T-helper 1 cell treated with Interleukin-12 subunit alpha and Interleukin-12 subunit beta and Interleukin-4 antibody, amounts not matched to agents 30 ng/mL and 1 ng/mL, for 36 hours (primary cell): Measurements from ENCODE around the gene KLF7. TPM values are rescaled to one million over a fixed set of nuclear protein-coding genes. Genes with fewer than 3 reads are reported as not detected.

ENCODE experiments used
- intact Hi-C: fragments of 100-400 bp; cut with micrococcal nuclease; formaldehyde crosslinking; loops from one replicate; pipeline ENCODE4 v1.15.1; 2024
- total RNA-seq: library from RNA; stranded (reverse); gene quantifications from 2 replicates; pipeline ENCODE4 v1.2.3, GENCODE V29; 2022

KLF7 gene
- total RNA-seq, 1 donor from 2014 or later = 25.1 TPM

DNA sequence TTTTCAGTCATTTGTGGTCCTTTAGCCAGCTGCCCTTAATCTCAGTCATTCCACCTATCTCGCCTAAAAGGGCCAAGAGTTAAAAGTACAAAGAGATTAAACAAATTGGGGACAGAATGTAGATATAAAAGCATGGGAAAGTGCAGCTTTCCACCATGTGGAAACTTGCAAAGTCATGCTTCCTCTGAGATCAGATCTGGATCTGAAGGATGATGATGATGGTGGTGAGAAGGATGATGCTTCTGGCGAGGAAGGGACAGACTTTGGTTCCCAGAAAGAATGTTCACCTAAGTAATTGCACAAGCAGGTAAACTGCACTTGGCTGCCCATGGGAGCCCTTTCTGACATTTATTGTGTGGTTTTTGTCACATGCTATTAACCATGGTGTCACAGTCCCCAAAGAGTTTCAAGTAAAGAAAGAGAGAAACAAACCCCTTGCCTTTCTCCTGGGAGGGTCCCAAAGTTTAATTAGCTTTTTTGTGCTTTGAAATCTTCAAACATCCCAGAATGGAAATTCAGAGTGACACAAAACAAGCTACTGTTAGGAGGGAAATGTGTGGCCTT, 34.7 kb downstream of the KLF7 start:
- intact Hi-C loops = loop anchor here (5.0 kb wide), 1 partner anchor 36 kb away; the partner anchor contains the start of gene KLF7

DNA sequence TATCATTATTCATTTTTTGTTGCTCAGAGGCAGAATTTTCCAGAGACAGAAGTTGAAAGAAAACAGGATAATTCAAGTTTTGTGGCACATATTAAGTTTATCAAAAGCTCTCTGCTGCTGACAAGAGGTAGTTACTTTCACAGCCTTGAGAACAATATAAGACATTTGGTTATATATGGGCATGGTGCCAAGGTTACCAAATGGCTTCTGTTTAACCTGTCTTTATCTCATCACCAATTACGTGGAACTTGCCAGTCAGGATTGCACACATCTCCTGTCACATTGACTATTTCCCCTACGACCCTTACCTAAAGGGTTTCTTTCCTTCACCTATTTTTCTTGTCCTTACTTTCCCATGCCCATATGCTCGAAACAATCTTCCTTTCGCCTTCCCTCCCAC, 35.9 kb downstream of the KLF7 start:
- intact Hi-C loops = loop anchor here (5.0 kb wide), 1 partner anchor 37 kb away; the partner anchor contains the start of gene KLF7

DNA sequence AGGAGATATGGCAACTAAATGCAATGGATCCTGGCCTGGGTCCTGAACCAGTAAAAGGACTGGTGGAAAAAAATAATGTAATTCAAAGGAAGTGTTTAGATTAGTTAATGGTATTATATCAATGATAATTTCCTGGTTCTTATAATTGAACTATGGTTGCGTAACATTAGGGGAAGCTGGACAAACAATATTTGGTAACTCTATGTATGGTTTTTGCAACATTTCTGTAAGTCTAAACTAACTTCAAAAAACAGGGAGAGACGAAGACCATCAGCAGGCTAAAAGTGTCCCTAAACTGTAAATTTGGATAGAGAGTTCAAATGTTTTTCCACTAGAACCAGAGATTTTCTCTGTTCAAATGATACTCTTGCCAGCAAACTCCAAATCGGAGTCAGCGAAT, 36.9 kb downstream of the KLF7 start:
- intact Hi-C loops = no loop called here

GRCh38 chr2:207126724-207127308, 38.9 kb downstream of the KLF7 start:
- intact Hi-C loops = no loop called here

DNA sequence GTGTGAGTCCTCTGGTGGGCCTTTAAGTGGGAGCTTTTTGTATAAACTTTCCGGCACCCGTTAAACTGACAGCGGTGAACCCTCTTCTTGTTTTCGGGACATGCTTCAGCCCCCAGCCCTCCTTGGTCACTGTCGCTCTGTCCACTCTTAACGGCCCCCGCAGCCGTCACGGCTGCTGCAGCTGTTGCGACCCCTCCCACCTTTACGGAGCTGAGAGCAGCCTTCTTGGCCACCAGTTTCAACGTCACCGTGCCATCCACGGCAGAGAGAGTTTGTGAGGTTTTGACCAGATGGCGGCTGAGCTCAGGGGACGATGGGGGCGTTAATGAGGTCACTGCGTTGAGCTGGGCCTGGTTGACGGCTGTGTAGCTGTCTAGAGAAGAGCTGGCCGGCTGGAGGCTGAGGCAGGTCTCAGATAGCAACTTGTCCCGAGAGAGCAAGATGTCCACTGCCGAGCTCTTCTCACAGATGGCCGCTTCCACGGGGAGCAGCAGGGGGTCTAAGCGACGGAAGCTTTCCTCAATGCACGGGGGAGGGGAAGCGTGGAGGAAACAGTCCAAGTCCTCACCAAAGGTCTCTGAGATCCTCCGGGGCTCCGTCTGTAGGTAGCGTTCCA, 41.9 kb downstream of the KLF7 start:
- intact Hi-C loops = no loop called here

- intact Hi-C loops = no loop called here
Observed at GRCh38 chr2:207123335-207123744, 42.4 kb downstream of the KLF7 start.

GRCh38 chr2:207122651-207123334, 43.0 kb downstream of the KLF7 start:
- intact Hi-C loops = no loop called here

DNA sequence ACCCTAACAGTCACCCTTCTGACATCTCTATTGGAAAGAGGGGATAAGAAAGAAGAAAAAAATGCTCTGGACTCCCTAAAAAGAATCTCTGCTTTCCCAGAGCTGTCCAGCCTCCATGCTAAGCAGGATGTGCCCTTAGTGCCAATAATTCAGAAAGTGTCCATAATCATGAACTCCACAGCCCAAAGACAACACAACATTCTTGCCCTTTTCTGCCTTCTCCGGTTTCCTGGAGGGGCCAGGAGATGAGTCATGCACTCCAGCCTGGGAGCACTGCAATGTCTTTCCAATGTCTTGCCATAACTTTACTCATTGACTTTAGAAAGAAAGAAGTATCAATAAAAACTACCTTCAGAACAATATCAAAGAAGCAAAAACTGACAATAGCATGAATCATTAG, 44.0 kb downstream of the KLF7 start:
- intact Hi-C loops = no loop called here

GRCh38 chr2:207119048-207119447, 46.7 kb downstream of the KLF7 start:
- intact Hi-C loops = no loop called here

DNA sequence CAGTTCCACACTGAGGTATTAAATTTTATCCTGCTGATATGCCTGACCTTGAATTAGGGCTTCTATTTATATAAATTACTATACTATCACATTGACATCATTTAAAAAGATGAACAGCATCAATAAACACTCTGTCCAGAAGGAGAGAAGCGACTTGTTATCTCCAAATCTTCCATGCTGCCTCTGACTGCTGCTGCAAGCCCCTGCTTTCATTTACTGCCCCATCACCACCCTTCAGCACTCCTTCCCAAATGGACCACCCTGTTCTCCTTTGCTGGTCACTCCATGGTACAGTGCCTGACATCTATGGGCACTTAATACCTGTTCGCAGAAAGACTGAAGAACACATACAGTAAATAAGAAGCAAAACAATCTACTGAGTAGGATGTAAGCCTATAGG, 48.1 kb downstream of the KLF7 start:
- intact Hi-C loops = no loop called here

DNA sequence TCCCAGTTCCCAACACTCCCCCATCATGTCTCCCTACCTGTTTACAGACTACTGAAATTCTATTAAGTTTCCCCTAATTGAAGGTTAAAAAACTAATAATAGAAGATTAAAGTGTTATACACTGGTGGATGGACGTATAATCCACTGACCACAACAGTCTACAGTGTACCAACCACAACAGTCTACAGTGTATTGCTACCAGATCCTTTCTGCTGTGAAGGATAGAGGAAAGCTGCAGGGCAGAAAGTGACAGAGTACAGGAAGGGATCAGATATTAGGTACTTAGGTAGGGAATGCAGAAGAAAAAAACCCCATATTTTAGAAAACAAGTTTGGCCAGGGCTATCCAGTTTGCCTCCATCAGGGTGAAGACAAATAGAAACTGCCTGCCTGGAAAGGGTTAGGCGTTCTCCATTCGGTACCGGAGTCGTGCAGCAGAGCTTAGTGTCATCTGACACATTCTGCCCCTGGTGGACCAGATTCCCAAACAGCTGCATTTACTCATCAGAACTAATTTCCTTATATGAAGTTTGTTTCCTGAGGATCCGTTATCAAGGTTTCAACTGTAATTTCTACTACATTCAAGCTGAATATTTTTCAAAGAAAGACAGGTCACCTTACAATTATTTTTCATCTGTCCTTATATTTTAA, 49.9 kb downstream of the KLF7 start:
- intact Hi-C loops = no loop called here

DNA sequence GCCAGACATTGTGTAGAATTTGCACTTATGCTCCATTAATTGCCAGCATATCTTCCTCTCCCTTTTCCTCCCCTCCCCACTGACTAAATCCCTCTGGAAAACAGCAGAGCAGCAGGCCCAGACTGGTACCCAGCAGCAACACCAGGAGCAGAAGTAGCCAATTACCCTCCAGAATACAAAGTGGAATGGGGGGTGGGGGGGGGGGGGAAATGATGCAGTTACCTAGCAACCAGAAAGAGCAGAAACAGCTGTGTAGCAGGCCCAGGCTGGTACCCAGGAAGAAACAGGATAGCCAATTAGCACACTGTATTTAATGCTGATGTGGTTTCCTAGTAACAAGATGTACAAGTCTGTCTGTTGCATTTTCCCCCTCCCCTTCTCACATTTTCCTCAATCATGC, 52.3 kb downstream of the KLF7 start:
- intact Hi-C loops = no loop called here

- intact Hi-C loops = no loop called here
Observed at GRCh38 chr2:207112785-207113184, 53.0 kb downstream of the KLF7 start.

DNA sequence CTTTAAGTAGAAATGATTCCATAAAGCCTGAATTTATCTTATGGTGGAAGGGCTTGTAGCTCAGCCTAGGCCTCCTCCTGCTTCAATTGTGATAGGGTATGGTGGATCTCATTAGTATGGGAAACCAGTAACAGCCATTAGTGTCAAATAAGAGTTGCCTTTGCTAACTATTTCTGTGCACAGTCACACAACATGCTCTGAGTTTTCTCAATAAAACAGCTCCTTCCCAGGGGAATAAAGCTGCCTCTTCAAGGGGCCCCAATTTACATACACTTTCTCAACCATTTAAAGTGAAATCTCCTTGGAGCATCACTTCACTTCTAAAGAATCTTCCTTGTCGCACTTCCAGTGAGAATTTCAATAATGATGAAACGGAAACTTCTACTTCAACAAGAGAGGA, 53.4 kb downstream of the KLF7 start:
- intact Hi-C loops = no loop called here

DNA sequence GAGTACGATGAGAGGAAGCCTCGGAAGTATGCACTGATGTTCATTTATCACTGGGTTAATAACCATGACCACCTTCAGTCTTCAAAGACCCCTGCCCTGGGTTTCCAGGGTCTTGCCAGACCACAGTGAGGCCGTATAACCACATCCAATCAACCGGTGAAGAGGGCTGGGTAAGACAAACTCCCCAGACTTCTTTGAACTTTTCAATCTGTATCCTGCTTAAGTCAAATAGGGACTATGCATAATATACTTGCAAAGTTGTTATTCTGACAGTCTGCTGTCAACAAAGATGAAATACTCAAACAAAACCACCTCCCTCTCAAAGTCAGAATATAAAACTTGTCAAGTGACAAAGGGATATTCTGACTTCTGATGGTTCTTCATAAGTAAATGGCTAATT, 54.0 kb downstream of the KLF7 start:
- intact Hi-C loops = no loop called here

GRCh38 chr2:207110715-207111114, 55.0 kb downstream of the KLF7 start:
- intact Hi-C loops = no loop called here

- intact Hi-C loops = no loop called here
Observed at GRCh38 chr2:207110310-207110709, 55.4 kb downstream of the KLF7 start.

DNA sequence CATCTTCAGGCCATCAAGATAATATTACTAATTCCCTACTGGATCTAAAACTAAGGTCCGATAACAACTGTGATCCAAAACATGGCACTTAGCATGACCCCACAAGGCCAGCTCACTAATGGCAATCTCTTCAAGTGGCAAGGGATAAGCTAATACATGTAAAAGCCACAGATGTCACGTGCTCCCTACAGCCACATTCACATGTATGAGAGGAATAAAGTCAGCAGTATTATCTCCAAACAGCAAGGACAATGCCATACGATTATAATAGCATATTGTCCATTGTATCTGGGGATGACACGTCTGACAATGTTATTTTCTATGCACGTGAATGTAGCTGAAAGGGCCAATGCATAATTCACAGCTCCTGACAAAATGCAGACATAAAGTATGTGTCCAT, 56.0 kb downstream of the KLF7 start:
- intact Hi-C loops = no loop called here

GRCh38 chr2:207108440-207108839, 57.3 kb downstream of the KLF7 start:
- intact Hi-C loops = no loop called here

- intact Hi-C loops = no loop called here
Observed at GRCh38 chr2:207107551-207107950, 58.2 kb downstream of the KLF7 start.

- intact Hi-C loops = no loop called here
Observed at GRCh38 chr2:207107131-207107530, 58.6 kb downstream of the KLF7 start.

- intact Hi-C loops = no loop called here
Observed at GRCh38 chr2:207103132-207103531, 62.6 kb downstream of the KLF7 start.
